ENCODE data around the gene VANGL2.

VANGL2 gene

GRCh38 chr1:160460683-160461287 lies 60.4 kb downstream of the VANGL2 start:
- DNase-seq = no peak

GRCh38 chr1:160465123-160465522 lies 64.8 kb downstream of the VANGL2 start:
- no peak for DNase-seq

DNA sequence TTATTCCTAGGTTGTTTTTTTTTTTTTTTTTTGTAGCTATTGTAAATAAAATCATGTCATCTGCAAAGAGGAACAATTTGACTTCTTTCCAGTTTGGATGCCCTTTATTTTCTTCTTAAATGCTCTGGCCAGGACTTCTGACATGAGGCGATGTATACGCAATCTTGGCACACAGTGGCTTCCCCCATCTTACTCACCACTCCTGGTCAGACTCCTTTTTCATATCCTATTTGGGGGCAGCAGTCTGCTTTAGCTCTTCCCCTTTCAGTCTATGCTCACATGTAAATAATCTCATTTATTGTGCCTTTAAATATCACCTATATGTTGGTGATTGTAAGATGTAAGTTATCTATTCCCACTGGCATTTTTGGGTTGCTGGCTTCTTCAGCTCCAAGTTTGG lies 66.6 kb downstream of the VANGL2 start:
- DNase-seq = peak; percentile 55 to 85 (median 74)

GRCh38 chr1:160467576-160467975 lies 67.2 kb downstream of the VANGL2 start:
- DNase-seq = no peak

- DNase-seq = no peak
These were observed 70.9 kb downstream of the VANGL2 start for GRCh38 chr1:160471253-160471652.

DNA sequence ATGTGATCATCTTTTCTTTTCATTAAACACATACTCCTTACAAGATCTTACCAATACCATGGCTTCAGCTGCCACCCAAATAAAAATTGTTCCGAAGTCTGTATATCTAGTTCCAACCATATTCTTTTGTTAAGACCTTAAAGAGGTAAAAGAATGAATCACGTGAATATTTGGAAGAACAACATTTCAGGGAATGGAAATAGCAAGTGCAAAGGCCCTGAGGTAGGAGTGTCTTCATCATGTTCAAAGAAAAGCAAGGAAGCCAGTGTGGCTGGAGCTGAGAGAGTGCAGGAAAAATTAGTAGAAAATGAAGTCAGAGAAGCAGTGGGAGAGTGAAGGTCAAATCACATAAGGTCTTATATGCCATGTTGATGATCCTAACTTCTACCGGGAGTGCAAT lies 71.7 kb downstream of the VANGL2 start:
- no peak for DNase-seq

DNA sequence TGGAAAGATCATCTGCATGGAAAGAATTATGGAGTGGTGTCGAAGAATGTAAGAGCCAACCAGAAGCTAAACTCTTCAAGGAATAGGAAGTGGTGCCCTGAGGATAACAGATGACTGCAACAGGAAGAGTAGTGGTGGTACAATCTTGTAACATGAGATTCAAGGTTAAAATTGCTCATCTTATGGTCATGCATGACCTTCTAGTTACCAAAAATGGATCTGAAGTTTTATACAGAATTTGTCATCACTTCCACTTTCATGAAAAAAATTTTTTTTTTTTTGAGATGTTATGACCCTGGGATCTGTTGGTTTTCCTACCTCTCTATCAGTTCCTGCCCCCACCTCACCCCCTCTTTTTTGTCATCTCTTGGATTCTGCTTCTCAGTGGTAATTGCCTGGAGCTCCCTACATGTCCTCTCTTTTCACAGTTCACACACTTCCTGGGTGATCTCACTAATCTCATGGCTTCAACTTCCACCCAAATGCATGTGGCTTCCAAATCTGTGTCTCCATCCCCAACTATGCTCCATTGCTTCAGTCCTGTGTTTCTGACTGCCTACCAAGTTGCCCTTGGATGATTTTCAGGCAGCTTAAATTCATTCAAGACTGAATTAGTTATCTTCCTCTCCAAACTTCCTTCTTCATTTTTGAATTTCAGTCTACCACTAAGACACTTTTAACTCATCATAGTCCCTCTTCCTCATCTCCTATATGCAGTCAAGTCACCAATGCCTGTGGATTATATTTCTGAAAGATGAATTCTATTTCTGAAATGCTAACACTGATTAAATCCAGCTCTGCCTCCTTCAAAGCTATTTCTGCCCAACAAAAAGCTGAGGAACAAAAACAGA lies 74.3 kb downstream of the VANGL2 start:
- DNase-seq = peak; percentile 46 to 82 (median 64)
